Cardiac fibroblast (primary cell): ENCODE measurements around the gene NEFH.

ENCODE experiments used
- DNase-seq, 2 donors: peaks; one replicate each; pipeline versions ENCODE4 v3.0.0 to v3.0.0-alpha.2; 2010; ENCODE audit warnings: low read depth in 2 of 2
- H3K4me3 ChIP-seq, 2 donors: replicated peaks in 1 of 2; 1 replicate in 1 of 2; 2 replicates in 1 of 2; pipeline ENCODE4 v1.5.1; 2011; ENCODE audit warnings: low read depth in 2 of 2, low read length in 2 of 2, mild to moderate bottlenecking in 2 of 2, moderate library complexity in 1 of 2
- CTCF ChIP-seq: IDR thresholded peaks from one replicate; pipeline ENCODE4 v1.5.1; 2011; ENCODE audit warnings: low read depth, mild to moderate bottlenecking, low read length, inconsistent platforms

Gene NEFH

DNA sequence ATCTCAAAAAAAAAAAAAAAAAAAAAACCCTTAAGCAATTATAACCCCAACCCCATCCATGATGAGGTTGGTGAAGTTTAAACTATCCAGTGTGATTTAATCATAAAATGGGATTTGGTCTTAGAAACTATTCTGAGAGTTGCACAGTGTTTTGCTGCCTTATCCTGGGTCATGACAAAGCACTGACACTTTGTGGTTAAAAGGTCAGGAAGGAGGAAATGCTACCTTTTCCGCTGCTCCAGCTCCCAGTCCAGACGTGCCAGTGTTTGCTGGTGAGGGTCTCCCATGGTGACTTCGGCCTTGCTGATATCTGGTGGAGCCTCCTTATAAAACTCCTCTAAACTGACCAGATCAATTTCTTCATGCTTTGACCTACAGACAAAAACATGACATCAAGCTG lies 59.1 kb downstream of the NEFH start:
- H3K4me3 ChIP-seq, result no peak overlapping the region
- DNase-seq, result no peak
- TF ChIP-seq CTCF, result no peak
